NOMO-1 (cell line): ENCODE results near the gene GUCY2F.

Experiments used
- DNase-seq, 2 experiments: peaks; one replicate each; lab custom pipeline; 2025; ENCODE audit not compliant: unreplicated experiment in 2 of 2; lab: John Stamatoyannopoulos, UW

Gene GUCY2F

GRCh38 chrX:109344678-109345077 is 137.2 kb downstream of the GUCY2F start:
- DNase-seq, result no peak

GRCh38 chrX:109344101-109344500 is 137.8 kb downstream of the GUCY2F start:
- no peak for DNase-seq

GRCh38 chrX:109343671-109344070 is 138.2 kb downstream of the GUCY2F start:
- no peak for DNase-seq

- no peak for DNase-seq
Observed at GRCh38 chrX:109336141-109336540, 145.7 kb downstream of the GUCY2F start.

- DNase-seq, result no peak
Observed at GRCh38 chrX:109327251-109327650, 154.6 kb downstream of the GUCY2F start.
